ENCODE data around the gene SNX9.

- no peak for TF ChIP-seq NRF1 (conservative IDR thresholded peaks at IDR 0.05; ENCODE audit: low read depth, low read length)
- no peak for TF ChIP-seq POLR2A (IDR thresholded peaks at IDR 0.05; ENCODE audit: low read depth, low read length)
- TF ChIP-seq CTCF (IDR thresholded peaks at IDR 0.05 in 2 of 3, conservative IDR thresholded peaks at IDR 0.05 in 1 of 3; ENCODE audit: control insufficient read depth in 2 of 3, extremely low read depth in 1 of 3, insufficient read depth in 1 of 3, low read depth in 3 of 3, low read length in 3 of 3), result no peak
- TF ChIP-seq YY1 (IDR thresholded peaks at IDR 0.05; ENCODE audit: low read depth, low read length), result no peak
- no peak for TF ChIP-seq CHD4 (IDR thresholded peaks at IDR 0.05)
- no peak for TF ChIP-seq EP300 (IDR thresholded peaks at IDR 0.05; ENCODE audit: borderline replicate concordance in 1 of 2, control insufficient read depth in 1 of 2, low read depth in 2 of 2, low read length in 2 of 2)
- no peak for TF ChIP-seq HCFC1 (IDR thresholded peaks at IDR 0.05; ENCODE audit: low read length)
- no peak for TF ChIP-seq RAD21 (IDR thresholded peaks at IDR 0.05; ENCODE audit: insufficient read depth, low read depth, low read length)
- TF ChIP-seq POLR2AphosphoS5 (IDR thresholded peaks at IDR 0.05; ENCODE audit: low read length), result no peak
- no peak for TF ChIP-seq KAT2A (conservative IDR thresholded peaks at IDR 0.05; ENCODE audit: control insufficient read depth, low read depth, low read length)
- TF ChIP-seq, protein P1, sequence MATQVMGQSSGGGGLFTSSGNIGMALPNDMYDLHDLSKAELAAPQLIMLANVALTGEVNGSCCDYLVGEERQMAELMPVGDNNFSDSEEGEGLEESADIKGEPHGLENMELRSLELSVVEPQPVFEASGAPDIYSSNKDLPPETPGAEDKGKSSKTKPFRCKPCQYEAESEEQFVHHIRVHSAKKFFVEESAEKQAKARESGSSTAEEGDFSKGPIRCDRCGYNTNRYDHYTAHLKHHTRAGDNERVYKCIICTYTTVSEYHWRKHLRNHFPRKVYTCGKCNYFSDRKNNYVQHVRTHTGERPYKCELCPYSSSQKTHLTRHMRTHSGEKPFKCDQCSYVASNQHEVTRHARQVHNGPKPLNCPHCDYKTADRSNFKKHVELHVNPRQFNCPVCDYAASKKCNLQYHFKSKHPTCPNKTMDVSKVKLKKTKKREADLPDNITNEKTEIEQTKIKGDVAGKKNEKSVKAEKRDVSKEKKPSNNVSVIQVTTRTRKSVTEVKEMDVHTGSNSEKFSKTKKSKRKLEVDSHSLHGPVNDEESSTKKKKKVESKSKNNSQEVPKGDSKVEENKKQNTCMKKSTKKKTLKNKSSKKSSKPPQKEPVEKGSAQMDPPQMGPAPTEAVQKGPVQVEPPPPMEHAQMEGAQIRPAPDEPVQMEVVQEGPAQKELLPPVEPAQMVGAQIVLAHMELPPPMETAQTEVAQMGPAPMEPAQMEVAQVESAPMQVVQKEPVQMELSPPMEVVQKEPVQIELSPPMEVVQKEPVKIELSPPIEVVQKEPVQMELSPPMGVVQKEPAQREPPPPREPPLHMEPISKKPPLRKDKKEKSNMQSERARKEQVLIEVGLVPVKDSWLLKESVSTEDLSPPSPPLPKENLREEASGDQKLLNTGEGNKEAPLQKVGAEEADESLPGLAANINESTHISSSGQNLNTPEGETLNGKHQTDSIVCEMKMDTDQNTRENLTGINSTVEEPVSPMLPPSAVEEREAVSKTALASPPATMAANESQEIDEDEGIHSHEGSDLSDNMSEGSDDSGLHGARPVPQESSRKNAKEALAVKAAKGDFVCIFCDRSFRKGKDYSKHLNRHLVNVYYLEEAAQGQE (IDR thresholded peaks at IDR 0.05; ENCODE audit: low read depth, low read length), result no peak
Measured at GRCh38 chr6:157839606-157840005, 16.6 kb downstream of the SNX9 start.
